GM21786 (cell line): ENCODE measurements around the gene ZBTB7C.
"Not testable (repeated sequence)": the region's sequence is repeated elsewhere in the genome, so short reads cannot be mapped to it uniquely, and the experiment has no call there.

Experiments
- ATAC-seq: cut with Tn5 transposase; IDR thresholded peaks from one replicate; pipeline ENCODE4 v1.9.1; 2021; ENCODE audit not compliant: unreplicated experiment

The ZBTB7C gene

GRCh38 chr18:48303883-48304282 is 105.3 kb downstream of the ZBTB7C start:
- no peak for ATAC-seq

GRCh38 chr18:48302736-48303135 is 106.4 kb downstream of the ZBTB7C start:
- no peak for ATAC-seq

- no peak for ATAC-seq
These were observed 108.7 kb downstream of the ZBTB7C start for GRCh38 chr18:48300463-48300961.

GRCh38 chr18:48297139-48297538 is 112.0 kb downstream of the ZBTB7C start:
- ATAC-seq, result no peak

GRCh38 chr18:48296581-48296980 is 112.6 kb downstream of the ZBTB7C start:
- ATAC-seq, result no peak

- no peak for ATAC-seq
These were observed 113.4 kb downstream of the ZBTB7C start for GRCh38 chr18:48295586-48296311.

GRCh38 chr18:48294899-48295585 is 114.1 kb downstream of the ZBTB7C start:
- ATAC-seq, result no peak

DNA sequence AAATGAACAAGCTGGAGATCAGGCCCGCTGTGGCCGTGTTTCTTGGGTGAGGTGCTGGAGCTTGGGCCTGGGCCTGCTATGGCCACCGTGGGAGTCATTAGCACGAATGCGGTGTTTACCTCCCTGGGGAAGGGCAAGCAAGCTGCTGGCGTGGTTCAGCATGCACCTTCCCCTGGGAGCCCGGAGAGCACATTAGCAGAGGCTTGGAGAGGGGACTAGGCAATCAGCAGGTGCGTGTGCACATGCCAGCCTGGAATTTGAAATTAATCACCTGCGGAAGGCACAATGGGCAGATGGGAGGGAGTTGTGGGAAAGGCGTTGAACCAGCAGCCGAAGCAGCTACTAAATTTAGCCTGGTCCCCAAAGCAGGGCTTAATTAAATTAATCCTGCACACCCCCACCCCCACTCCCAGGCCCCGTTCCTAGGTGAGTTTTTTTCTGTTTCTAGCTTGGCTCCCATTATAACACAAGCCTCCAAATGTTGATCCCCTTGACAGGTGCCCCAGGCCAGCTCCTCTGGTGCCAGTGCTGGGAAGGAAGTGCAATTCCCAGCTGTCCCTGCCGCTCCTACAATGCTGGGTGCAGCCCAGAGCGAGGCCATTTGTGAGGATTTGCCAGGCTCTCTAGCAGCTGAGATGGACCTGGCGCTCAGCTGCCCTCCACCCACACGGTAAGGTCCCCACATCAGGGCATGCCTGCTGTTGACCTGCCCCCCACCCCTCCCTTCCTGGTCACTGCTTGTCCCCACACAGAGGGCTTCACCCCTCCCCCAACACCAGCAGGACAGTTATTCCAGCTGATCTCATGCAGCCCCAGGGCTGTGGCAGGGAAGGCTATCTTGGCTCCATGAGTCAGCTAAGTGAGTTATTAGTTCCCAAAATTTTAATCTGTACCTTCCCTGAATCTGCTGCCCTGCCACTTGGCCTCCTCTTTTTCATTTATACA is 115.0 kb downstream of the ZBTB7C start:
- ATAC-seq, result no peak

- ATAC-seq, result no peak
These were observed 116.3 kb downstream of the ZBTB7C start for GRCh38 chr18:48292782-48293424.

DNA sequence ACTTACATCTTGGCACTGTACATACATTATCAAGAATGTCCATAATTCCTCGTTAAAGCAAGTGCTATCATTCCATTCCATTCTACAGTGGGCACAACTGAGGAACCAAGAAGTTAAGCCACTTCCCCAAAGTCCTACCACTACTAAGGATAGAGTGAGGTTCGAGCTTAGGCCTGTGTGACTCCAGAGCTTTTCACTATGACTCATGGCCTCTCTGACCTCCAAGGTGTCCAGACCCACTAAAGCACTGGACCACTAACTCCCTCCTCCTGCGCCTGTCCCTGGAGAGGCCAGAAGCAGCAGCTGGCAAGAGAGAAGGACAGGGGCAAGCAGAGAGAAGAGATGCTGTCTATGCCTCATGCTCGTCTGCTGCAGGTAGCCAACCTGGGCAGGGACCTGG is 117.0 kb downstream of the ZBTB7C start:
- no peak for ATAC-seq

DNA sequence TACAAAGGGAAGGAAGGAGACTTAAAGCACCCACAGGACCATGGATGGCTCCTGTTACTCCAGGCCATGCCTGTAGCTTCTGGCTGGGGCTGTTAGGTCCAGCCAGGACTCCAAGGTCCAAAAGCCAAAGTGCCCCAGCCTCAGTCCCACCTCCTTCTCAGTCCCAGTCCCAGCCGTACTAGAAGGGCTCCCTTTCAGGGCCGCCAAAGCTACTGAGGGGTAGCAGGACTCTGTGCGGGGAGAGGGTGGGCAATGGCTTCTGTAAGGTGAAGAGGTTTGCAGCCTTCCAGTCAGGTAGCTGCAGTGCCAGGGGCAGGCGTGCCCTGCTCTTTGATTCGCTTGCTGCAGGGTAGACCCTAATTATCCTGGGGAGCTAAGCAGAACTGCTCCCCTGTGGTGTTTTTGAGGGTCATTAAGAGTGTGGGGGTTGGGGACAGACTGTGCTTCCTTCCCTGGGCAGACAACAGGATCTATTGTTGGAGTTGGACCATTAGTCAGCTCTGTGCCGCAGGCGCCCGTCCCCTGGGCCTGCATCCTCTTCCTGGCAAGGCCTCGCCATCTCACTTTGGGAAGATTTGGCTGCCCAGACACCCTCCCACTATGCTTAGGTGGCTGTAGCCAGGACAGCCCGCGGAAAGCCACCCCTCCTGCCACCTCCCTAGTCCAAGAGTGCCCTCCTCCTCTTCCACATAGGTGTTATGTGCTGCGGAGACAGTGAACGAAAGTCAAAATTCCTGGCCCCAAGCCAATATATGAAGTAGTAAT is 118.8 kb downstream of the ZBTB7C start:
- no peak for ATAC-seq

DNA sequence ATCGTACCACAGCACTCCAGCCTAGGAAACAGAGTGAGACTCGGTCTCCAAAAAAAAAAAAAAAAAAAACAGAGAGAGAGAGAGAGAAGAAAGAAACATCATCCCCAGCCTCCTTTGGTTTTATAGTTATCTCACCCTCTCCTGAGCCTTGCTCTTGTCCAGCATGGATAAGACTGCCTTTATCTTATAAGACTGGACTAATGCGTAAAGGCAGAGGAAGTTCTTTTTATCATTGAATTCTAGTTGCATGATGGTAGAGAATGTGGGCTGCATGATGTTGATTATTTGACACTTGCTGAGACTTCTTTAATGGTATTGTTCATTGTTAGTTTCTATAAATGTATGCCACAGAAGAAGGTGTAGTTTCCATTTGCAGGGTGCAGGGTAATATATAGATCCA is 124.4 kb downstream of the ZBTB7C start:
- no peak for ATAC-seq

- ATAC-seq, result not testable (repeated sequence)
These were observed 125.2 kb downstream of the ZBTB7C start for GRCh38 chr18:48284011-48284410.

DNA sequence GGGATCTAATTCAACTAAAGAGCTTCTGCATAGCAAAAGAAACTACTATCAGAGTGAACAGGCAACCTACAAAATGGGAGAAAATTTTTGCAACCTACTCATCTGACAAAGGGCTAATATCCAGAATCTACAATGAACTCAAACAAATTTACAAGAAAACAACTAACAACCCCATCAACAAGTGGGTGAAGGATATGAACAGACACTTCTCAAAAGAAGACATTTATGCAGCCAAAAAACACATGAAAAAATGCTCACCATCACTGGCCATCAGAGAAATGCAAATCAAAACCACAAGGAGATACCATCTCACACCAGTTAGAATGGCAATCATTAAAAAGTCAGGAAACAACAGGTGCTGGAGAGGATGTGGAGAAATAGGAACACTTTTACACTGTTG is 127.7 kb downstream of the ZBTB7C start:
- ATAC-seq, result not testable (repeated sequence)

DNA sequence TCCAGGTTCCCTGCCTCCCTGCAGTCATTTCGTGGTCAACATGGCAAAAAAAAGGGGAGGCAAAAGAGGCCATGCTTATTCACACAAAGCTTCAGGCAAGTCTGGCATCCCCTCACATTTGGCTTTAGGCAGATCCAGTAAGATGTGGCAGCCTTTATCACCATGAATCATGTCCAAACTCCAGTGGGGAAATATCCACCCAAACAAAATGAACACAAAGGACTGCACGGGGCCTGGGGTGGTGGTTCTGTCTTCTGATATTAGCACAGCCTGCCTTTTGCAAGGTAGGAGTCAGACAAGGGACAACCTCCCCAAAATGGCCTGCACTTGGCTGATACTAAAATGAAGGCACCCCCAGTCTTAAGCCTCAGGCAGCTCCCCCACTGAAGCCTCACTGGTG is 129.9 kb downstream of the ZBTB7C start:
- no peak for ATAC-seq

- no peak for ATAC-seq
These were observed 131.1 kb downstream of the ZBTB7C start for GRCh38 chr18:48278081-48278480.

DNA sequence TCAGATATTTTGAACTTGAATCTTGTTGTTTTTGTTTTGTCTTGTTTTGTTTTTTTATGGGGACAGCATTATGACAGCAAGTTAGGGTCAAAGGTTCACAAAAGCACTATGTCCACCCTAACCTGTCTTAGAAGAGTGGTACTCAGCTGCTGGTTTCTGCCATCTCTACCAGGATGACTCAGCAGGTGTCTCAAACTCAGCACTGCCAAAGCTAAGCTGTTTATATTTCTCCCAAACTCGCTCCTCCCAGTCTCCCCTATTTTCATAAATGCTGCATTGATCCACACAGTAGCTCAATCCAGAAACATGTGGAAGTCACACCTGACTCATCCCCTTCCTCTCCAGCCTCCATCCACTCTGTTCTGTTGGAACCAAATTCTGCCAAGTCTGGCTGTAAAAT is 134.9 kb downstream of the ZBTB7C start:
- no peak for ATAC-seq

GRCh38 chr18:48270929-48271328 is 138.3 kb downstream of the ZBTB7C start:
- ATAC-seq, result no peak

- no peak for ATAC-seq
These were observed 143.9 kb downstream of the ZBTB7C start for GRCh38 chr18:48265328-48265727.
